Mammary microvascular endothelial cell (primary cell): ENCODE measurements around the gene SLC37A1. TPM values are rescaled to one million over a fixed set of nuclear protein-coding genes. Genes with fewer than 3 reads are reported as not detected.

Experiments used
- total RNA-seq: library from RNA; depleted of rRNA; stranded (reverse); fragments of >200 nt; gene quantifications from 2 replicates; pipeline ENCODE4 v1.2.3, GENCODE V29; 2015

SLC37A1 gene
- 8.8 and 11.8 TPM in 2 replicates for total RNA-seq

DNA sequence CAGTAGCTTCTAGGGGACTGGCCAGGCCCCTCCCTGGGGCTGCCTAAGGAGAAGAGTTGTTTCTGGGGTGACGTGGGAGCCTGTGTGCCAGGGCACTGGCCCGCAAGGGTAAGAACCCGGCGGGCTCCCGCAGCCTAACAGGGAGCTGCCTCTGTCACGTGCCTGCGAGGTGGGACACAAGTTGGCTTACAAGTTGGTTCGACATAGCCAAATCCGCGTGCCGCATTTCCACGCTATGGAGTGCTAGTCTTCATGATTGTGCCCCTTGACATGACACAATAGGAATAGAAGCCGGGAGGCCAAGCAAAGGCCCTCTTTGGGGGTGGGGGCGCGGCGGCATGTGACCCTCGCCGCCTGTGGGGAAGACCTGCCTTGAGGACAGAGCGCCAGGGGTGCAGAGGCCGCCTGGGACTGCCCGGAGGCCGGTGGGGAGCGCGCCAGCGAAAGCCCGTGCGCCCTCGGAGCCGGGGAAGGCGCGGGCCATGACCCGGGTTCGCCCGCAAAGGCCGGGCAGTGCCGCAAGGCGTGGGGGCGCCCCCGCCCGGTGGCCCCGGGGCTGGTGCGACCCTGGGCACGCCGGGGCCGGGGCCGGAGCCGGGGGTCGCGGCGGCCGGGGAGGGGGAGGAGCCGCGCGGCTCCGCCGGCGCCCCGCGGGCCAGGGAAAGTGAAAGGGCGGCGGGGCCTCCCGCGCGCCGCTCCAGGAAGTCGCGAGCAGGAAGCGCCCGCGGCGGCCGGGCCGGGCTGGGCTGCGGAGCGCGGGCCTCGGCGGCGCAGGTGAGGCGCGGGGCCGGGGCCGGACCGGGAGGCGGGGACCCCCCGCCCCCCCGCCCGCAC, at the start of gene SLC37A1:
Gene SLC37A1 (plus strand): TSS at position 702 of the 834 bp plus-strand sequence. CDS start 4,603 bp downstream, outside the sequence.

DNA sequence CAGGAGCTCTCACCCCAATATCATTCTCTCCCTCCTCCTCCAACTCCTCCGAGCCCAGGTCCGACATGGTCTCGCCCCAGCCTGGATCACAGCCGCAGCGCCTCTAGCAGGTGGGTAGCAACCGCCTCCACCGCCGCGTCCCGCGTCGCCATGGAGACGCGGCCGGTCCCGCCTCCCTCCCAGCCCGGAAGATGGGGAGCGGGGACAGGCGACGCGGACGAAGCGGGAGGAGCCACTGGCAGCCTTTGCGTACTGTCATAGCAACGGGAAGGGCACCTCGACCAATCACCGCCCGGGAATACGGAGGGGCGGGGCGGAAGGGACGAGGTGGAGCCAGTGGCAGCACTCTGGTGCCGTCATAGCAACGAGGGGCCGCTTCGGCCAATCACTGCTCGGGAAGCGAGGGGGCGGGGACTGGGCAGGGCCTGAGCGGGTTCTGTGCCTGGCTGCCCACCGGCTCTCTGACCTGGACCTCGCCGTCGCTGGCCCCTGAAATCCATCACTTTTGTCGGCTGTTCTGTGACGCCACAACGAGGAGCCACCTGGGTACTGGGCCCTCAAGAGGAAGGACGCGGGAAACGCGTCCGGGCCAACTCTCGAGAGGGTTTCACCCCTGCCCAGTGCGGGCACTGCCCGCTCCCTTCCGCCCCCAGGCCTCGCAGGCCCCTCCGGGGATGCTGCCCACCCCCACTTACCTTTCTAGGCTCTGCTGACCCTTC, 17.4 kb upstream of the SLC37A1 start, which contains the start of gene RSPH1:
Gene RSPH1 (minus strand): TSS at position 105 of the 719 bp plus-strand sequence. CDS start 38 bp downstream, at position 67.

Other genes with a start within 250 kb of the SLC37A1 start
- 13.9 and 14.9 TPM in 2 replicates for gene TFF3, start 198.4 kb upstream of the SLC37A1 start, total RNA-seq
- gene TFF2, start 162.9 kb upstream of the SLC37A1 start, total RNA-seq: not detected in 2 replicates
- not detected in 2 replicates for gene TFF1, start 147.3 kb upstream of the SLC37A1 start, total RNA-seq
- gene TMPRSS3, start 117.8 kb upstream of the SLC37A1 start, total RNA-seq: not detected in 2 replicates
- gene UBASH3A, start 110.0 kb upstream of the SLC37A1 start, total RNA-seq: not detected in 2 replicates
- not detected in 2 replicates for gene RSPH1, start 17.6 kb upstream of the SLC37A1 start, total RNA-seq
- gene PDE9A, start 139.8 kb downstream of the SLC37A1 start, total RNA-seq: 0.15 and 0.53 TPM in 2 replicates